OCI-LY7 (cell line): ENCODE data around the gene BTBD9. TPM values are rescaled to one million over a fixed set of nuclear protein-coding genes. Genes with fewer than 3 reads are reported as not detected.

Experiments used
- BruUV-seq: library from RNA; stranded (reverse); fragments of 400-500 nt; replicated peaks from 2 replicates; lab custom pipeline; 2021; lab: Mats Ljungman, UMichigan
- CTCF ChIA-PET: fragments of 300-600 bp; sonication (Branson Sonifier 250); formaldehyde crosslinking; loops from one replicate; lab custom pipeline; 2022; ENCODE audit warnings: antibody characterized with exemption; ENCODE audit not compliant: unreplicated experiment; lab: Charles Lee
- POLR2A ChIA-PET: fragments of 300-600 bp; sonication (Branson Sonifier 250); formaldehyde crosslinking; loops from one replicate; lab custom pipeline; 2022; ENCODE audit warnings: antibody characterized with exemption; lab: Charles Lee
- DNase-seq: peaks from one replicate; pipeline ENCODE4 v3.0.0-alpha.2; 2015; ENCODE audit warnings: low spot score
- H2AFZ ChIP-seq: fragments of 200-600 bp; sonication (generic), shearing (Covaris generic); 2 replicates; pipeline ENCODE4 v1.6.1; 2014; ENCODE audit warnings: mild to moderate bottlenecking, antibody characterized with exemption, low read length, moderate library complexity
- H3K27ac ChIP-seq: fragments of 200-600 bp; sonication (generic); 2 replicates; pipeline ENCODE4 v1.5.1; 2014; ENCODE audit warnings: mixed run types, low read depth, mild to moderate bottlenecking, moderate library complexity, low read length, inconsistent platforms; ENCODE audit not compliant: poor library complexity, severe bottlenecking
- H3K36me3 ChIP-seq: fragments of 200-600 bp; sonication (generic); 2 replicates; pipeline ENCODE4 v1.6.1; 2014; ENCODE audit warnings: mild to moderate bottlenecking, antibody characterized with exemption, low read length, moderate library complexity, mixed read lengths; ENCODE audit not compliant: insufficient read depth
- H3K4me1 ChIP-seq: fragments of 200-600 bp; sonication (generic); 2 replicates; pipeline ENCODE4 v1.5.1; 2014; ENCODE audit warnings: mild to moderate bottlenecking, low read length; ENCODE audit not compliant: insufficient read depth, poor library complexity, severe bottlenecking
- H3K4me2 ChIP-seq: fragments of 200-600 bp; sonication (generic); 2 replicates; pipeline ENCODE4 v1.6.1; 2014; ENCODE audit warnings: mild to moderate bottlenecking, low read length
- H3K4me3 ChIP-seq: fragments of 200-600 bp; sonication (generic); 2 replicates; pipeline ENCODE4 v1.5.1; 2014; ENCODE audit warnings: mild to moderate bottlenecking, low read depth, low read length; ENCODE audit not compliant: poor library complexity, severe bottlenecking
- H3K79me2 ChIP-seq: fragments of 200-600 bp; sonication (generic); 2 replicates; pipeline ENCODE4 v1.6.1; 2016; ENCODE audit warnings: low read depth, mild to moderate bottlenecking, low read length, moderate library complexity, mixed read lengths; ENCODE audit not compliant: insufficient read depth
- H3K9me2 ChIP-seq: fragments of 200-600 bp; sonication (generic); 2 replicates; pipeline ENCODE4 v1.6.1; 2016; ENCODE audit warnings: mild to moderate bottlenecking, low read length, mixed read lengths; ENCODE audit not compliant: insufficient read depth
- H3K9me3 ChIP-seq: fragments of 200-600 bp; sonication (generic); 2 replicates; pipeline ENCODE4 v1.6.1; 2014; ENCODE audit warnings: mild to moderate bottlenecking, mixed run types, low read length, mixed read lengths
- H4K20me1 ChIP-seq: fragments of 200-600 bp; sonication (generic); 2 replicates; pipeline ENCODE4 v1.6.1; 2014; ENCODE audit warnings: mild to moderate bottlenecking, antibody characterized with exemption, low read length, moderate library complexity, mixed read lengths; ENCODE audit not compliant: insufficient read depth
- EZH2phosphoT487 ChIP-seq: fragments of 200-600 bp; sonication (generic); IDR thresholded peaks from 2 replicates; pipeline ENCODE4 v1.6.1; 2018; ENCODE audit warnings: low read depth, borderline replicate concordance, mild to moderate bottlenecking, mixed run types, antibody characterized with exemption, low read length, moderate library complexity, mixed read lengths
- intact Hi-C: fragments of 100-400 bp; cut with micrococcal nuclease; formaldehyde crosslinking; loops from one replicate; pipeline ENCODE4 v1.10.0; 2022; ENCODE audit not compliant: unreplicated experiment
- total RNA-seq, 2 experiments: library from RNA; depleted of rRNA in 1 of 2; stranded (reverse); fragments of >200 nt in 1 of 2; shearing (Covaris generic) in 1 of 2; gene quantifications; 2 replicates each; pipeline ENCODE4 v1.2.3, GENCODE V29; 2014 to 2022
- TF ChIP-seq, protein P1 (sequence below): fragments of 200-600 bp; sonication (generic); conservative IDR thresholded peaks from 2 replicates; pipeline ENCODE4 v1.5.1; 2014; ENCODE audit warnings: mild to moderate bottlenecking, antibody characterized with exemption, low read length, moderate library complexity, mixed read lengths

Gene BTBD9
- total RNA-seq, 2 experiments from 2014 or later: 5.9 to 7.3 TPM

DNA sequence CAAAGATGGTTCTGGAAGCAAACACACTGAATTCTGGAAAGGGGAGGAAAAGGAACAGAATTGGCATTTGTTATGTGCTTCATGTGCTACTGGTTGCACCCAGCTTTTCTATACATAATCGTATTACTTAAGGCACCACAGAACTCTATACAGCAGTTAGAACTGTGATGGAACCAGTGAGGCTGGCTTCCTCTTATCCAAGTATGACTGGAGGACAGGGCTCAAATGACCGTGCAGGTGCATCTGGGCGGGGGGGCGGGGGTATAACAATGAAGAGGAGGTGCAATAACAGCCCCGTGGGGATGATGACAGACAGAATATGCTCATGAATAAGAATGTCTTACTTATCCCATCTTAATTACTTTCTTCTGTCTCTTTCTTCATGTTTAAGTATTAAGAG is 144.2 kb downstream of the BTBD9 start:
- BruUV-seq: no TSS peak
- H3K27ac ChIP-seq: no peak overlapping the region

GRCh38 chr6:38493931-38494547 is 145.7 kb downstream of the BTBD9 start:
- BruUV-seq: no TSS peak
- peak; percentile 57 for DNase-seq
- H3K9me2 ChIP-seq: no peaks in the 10 kb centered on the region
- CTCF ChIA-PET: interaction anchor here (1.3 kb wide), 1 partner anchor 471 kb away, joined by 5 read pairs; no protein-coding TSS in a partner anchor
- no peak for TF ChIP-seq EZH2phosphoT487
- TF ChIP-seq, protein P1, sequence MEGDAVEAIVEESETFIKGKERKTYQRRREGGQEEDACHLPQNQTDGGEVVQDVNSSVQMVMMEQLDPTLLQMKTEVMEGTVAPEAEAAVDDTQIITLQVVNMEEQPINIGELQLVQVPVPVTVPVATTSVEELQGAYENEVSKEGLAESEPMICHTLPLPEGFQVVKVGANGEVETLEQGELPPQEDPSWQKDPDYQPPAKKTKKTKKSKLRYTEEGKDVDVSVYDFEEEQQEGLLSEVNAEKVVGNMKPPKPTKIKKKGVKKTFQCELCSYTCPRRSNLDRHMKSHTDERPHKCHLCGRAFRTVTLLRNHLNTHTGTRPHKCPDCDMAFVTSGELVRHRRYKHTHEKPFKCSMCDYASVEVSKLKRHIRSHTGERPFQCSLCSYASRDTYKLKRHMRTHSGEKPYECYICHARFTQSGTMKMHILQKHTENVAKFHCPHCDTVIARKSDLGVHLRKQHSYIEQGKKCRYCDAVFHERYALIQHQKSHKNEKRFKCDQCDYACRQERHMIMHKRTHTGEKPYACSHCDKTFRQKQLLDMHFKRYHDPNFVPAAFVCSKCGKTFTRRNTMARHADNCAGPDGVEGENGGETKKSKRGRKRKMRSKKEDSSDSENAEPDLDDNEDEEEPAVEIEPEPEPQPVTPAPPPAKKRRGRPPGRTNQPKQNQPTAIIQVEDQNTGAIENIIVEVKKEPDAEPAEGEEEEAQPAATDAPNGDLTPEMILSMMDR: peak; percentile 99
- no peaks in the 10 kb centered on the region for H3K36me3 ChIP-seq
- H3K4me1 ChIP-seq: no peaks in the 10 kb centered on the region
- no peaks in the 10 kb centered on the region for H4K20me1 ChIP-seq
- no peak overlapping the region for H3K4me2 ChIP-seq
- no peaks in the 10 kb centered on the region for H3K79me2 ChIP-seq
- no peak overlapping the region for H3K27ac ChIP-seq
- H3K9me3 ChIP-seq: no peaks in the 10 kb centered on the region
- intact Hi-C loops: loop anchor here (1.0 to 10.0 kb wide), 6 partner anchors 77 to 802 kb away; no protein-coding TSS in a partner anchor
- no peak overlapping the region for H2AFZ ChIP-seq
- POLR2A ChIA-PET: interaction anchor here (1.2 kb wide), 1 partner anchor 461 kb away, joined by 4 read pairs; no protein-coding TSS in a partner anchor
- H3K4me3 ChIP-seq: no peak overlapping the region

More for the DNA sequence above, 144.2 kb downstream of the BTBD9 start:
- no peak overlapping the region for H3K4me3 ChIP-seq
- TF ChIP-seq, protein P1: no peak
- no peak for TF ChIP-seq EZH2phosphoT487
- no peaks in the 10 kb centered on the region for H3K36me3 ChIP-seq
- H3K4me2 ChIP-seq: no peak overlapping the region
- POLR2A ChIA-PET: no interaction called here
- no peak for DNase-seq
- no peaks in the 10 kb centered on the region for H3K9me2 ChIP-seq
- no peaks in the 10 kb centered on the region for H3K79me2 ChIP-seq
- CTCF ChIA-PET: no interaction called here
- H3K9me3 ChIP-seq: no peaks in the 10 kb centered on the region
- no peaks in the 10 kb centered on the region for H3K4me1 ChIP-seq
- no peak overlapping the region for H2AFZ ChIP-seq
- H4K20me1 ChIP-seq: no peaks in the 10 kb centered on the region
- intact Hi-C loops: loop anchor here (2.0 to 10.0 kb wide), 3 partner anchors 75 to 705 kb away; no protein-coding TSS in a partner anchor

DNA sequence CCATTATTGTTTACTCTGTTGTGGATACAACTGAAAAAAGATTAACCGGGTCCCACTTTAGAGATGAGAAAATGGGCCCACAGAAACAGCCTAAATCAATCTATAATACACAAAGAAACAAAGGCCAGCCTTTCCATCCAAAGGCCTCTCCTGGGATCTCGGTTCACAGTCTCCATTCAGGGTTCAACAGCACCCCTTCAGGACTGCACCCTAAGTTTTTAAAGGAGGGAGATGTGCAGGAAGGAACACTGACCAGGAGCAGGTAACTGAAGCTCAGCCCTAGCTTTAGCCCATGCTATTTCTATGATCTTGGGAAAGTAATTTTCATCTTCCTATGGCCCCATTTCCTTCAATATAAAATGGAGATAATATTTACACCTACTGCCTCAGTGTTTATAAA is 147.7 kb downstream of the BTBD9 start:
- Histone ChIP-seq H3K4me3 (no peak overlapping the region), H4K20me1 (no peaks in the 10 kb centered on the region), H3K9me2 (no peaks in the 10 kb centered on the region), H3K4me2 (no peak overlapping the region), H3K27ac (no peak overlapping the region), H3K4me1 (no peaks in the 10 kb centered on the region), H2AFZ (no peak overlapping the region), H3K36me3 (no peaks in the 10 kb centered on the region), H3K9me3 (no peaks in the 10 kb centered on the region), H3K79me2 (no peaks in the 10 kb centered on the region)
- ChIA-PET CTCF (no interaction called here), POLR2A (no interaction called here)
- no peak for TF ChIP-seq EZH2phosphoT487
- TF ChIP-seq, protein P1: no peak
- intact Hi-C loops: loop anchor here (5.0 to 10.0 kb wide), 2 partner anchors 257 to 475 kb away; no protein-coding TSS in a partner anchor
- no TSS peak for BruUV-seq
- no peak for DNase-seq
